HepG2 (cell line): ENCODE data around the gene GRP. TPM values are rescaled to one million over a fixed set of nuclear protein-coding genes. Genes with fewer than 3 reads are reported as not detected.

Experiments used
- ATAC-seq: fragments of 200-7000 bp; cut with Tn5 transposase; 3 replicates; pipeline ENCODE4 v1.9.1; 2020; ENCODE audit warnings: mild to moderate bottlenecking, moderate library complexity
- BruUV-seq: library from RNA; stranded (reverse); fragments of 400-500 nt; replicated peaks from 2 replicates; lab custom pipeline; 2021; lab: Mats Ljungman, UMichigan
- CTCF ChIA-PET: fragments of 300-600 bp; formaldehyde crosslinking; extraction: SDS; loops from one replicate; lab custom pipeline; 2021; ENCODE audit warnings: low total read pairs, inconsistent platforms, low intra/inter-chr PET ratio; lab: Yijun Ruan, JAX
- POLR2A ChIA-PET: fragments of 350-600 bp; sonication (Branson Sonifier 250); formaldehyde crosslinking; loops from one replicate; lab custom pipeline; 2020; ENCODE audit warnings: antibody characterized with exemption, inconsistent platforms; lab: Yijun Ruan, JAX
- DNase-seq: peaks from one replicate; pipeline ENCODE4 v3.0.0-alpha.2; 2015; ENCODE audit warnings: low spot score
- FAIRE-seq: peaks from 3 replicates; lab custom pipeline; 2011; peaks lifted over from hg19 to GRCh38; lab: Jason Lieb, UNC
- H2AFZ ChIP-seq: one replicate; pipeline ENCODE4 v1.6.1; 2011; ENCODE audit warnings: low read length, inconsistent platforms
- H3K27ac ChIP-seq: fragments of 300-600 bp; 3 replicates; pipeline ENCODE4 v1.8.0; 2011; ENCODE audit warnings: mixed run types, mild to moderate bottlenecking, mixed read lengths, low read length, inconsistent platforms; ENCODE audit not compliant: insufficient read depth; ENCODE audit errors: extremely low read length
- H3K27me3 ChIP-seq, 2 experiments: fragments of 200-600 bp in 1 of 2; 2 replicates in 1 of 2; 3 replicates in 1 of 2; pipeline versions ENCODE4 v1.6.0 to v1.8.0; 2011; ENCODE audit warnings: low read length in 2 of 2, mild to moderate bottlenecking in 2 of 2, moderate library complexity in 2 of 2, inconsistent platforms in 1 of 2; ENCODE audit not compliant: insufficient read depth in 2 of 2, control insufficient read depth in 1 of 2
- H3K36me3 ChIP-seq, 2 experiments: fragments of 200-600 bp in 1 of 2; replicated peaks in 1 of 2; 2 replicates in 1 of 2; 3 replicates in 1 of 2; pipeline versions ENCODE4 v1.5.1 to v1.8.0; 2011; ENCODE audit warnings: low read length in 2 of 2, inconsistent platforms in 1 of 2; ENCODE audit not compliant: insufficient read depth in 2 of 2, control insufficient read depth in 1 of 2
- H3K4me1 ChIP-seq: 2 replicates; pipeline ENCODE4 v1.5.1; 2012; ENCODE audit warnings: low read length, inconsistent platforms; ENCODE audit not compliant: insufficient read depth
- H3K4me2 ChIP-seq: 2 replicates; pipeline ENCODE4 v1.6.0; 2011; ENCODE audit warnings: low read depth, low read length, inconsistent platforms
- H3K4me3 ChIP-seq, 3 experiments: fragments of 200-600 bp in 1 of 3; sonication (generic), shearing (Covaris generic) in 1 of 3; replicated peaks in 1 of 3; 2 replicates each; pipeline ENCODE4 v1.5.1; 2011 to 2016; ENCODE audit warnings: low read length in 3 of 3, inconsistent platforms in 2 of 3, low read depth in 2 of 3, mild to moderate bottlenecking in 2 of 3, control low read depth in 1 of 3, mixed read lengths in 1 of 3; ENCODE audit not compliant: insufficient read depth in 1 of 3
- H3K79me2 ChIP-seq: one replicate; pipeline ENCODE4 v1.6.1; 2011; ENCODE audit warnings: low read length, inconsistent platforms; ENCODE audit not compliant: insufficient read depth
- H3K9ac ChIP-seq: 2 replicates; pipeline ENCODE4 v1.6.0; 2011; ENCODE audit warnings: mild to moderate bottlenecking, low read depth, low read length, inconsistent platforms; ENCODE audit not compliant: insufficient read depth
- H3K9me3 ChIP-seq: 2 replicates; pipeline ENCODE4 v1.5.1; 2012; ENCODE audit warnings: mild to moderate bottlenecking, low read length
- H4K20me1 ChIP-seq: 2 replicates; pipeline ENCODE4 v1.6.0; 2011; ENCODE audit warnings: inconsistent platforms, mild to moderate bottlenecking, low read length, moderate library complexity; ENCODE audit not compliant: insufficient read depth
- BORCS8-MEF2B ChIP-seq: sonication (generic); formaldehyde crosslinking; IDR thresholded peaks from 2 replicates; pipeline ENCODE4 v1.8.0; 2022; ENCODE audit warnings: mild to moderate bottlenecking, missing genetic modification reagents
- CBX2 ChIP-seq, 2 experiments: fragments of 200-600 bp in 1 of 2; sonication (generic); formaldehyde crosslinking in 1 of 2; IDR thresholded peaks; 2 replicates each; pipeline versions ENCODE4 v1.7.0 to v1.8.1; 2018 to 2022; ENCODE audit warnings: low read depth in 2 of 2, low read length in 1 of 2, mild to moderate bottlenecking in 1 of 2, missing genetic modification reagents in 1 of 2
- DDIT3 ChIP-seq: sonication (generic); formaldehyde crosslinking; IDR thresholded peaks from 2 replicates; pipeline ENCODE4 v1.4.0; 2020; ENCODE audit warnings: mild to moderate bottlenecking, missing genetic modification reagents
- NCOA2 ChIP-seq: sonication (generic); formaldehyde crosslinking; IDR thresholded peaks from 2 replicates; pipeline ENCODE4 v1.8.0; 2022; ENCODE audit warnings: inconsistent platforms
- NCOA5 ChIP-seq: sonication (generic); formaldehyde crosslinking; IDR thresholded peaks from 2 replicates; pipeline ENCODE4 v1.4.0; 2020; ENCODE audit warnings: missing genetic modification reagents
- NR3C1 ChIP-seq: sonication (generic); formaldehyde crosslinking; IDR thresholded peaks from 2 replicates; pipeline ENCODE4 v1.4.0; 2020; ENCODE audit warnings: missing genetic modification reagents
- ZGPAT ChIP-seq: IDR thresholded peaks from 2 replicates; pipeline ENCODE4 v1.6.1; 2016; ENCODE audit warnings: mild to moderate bottlenecking
- ZNF777 ChIP-seq: sonication (generic); formaldehyde crosslinking; IDR thresholded peaks from 2 replicates; pipeline ENCODE4 v1.4.0; 2020; ENCODE audit warnings: missing genetic modification reagents
- ZSCAN31 ChIP-seq: sonication (generic); formaldehyde crosslinking; IDR thresholded peaks from 2 replicates; pipeline ENCODE4 v1.5.0; 2020; ENCODE audit warnings: low read depth, mild to moderate bottlenecking, missing genetic modification reagents
- WGBS: methylation state at CpG from one replicate; pipeline ENCODE4 v1.1.6; 2017; ENCODE audit warnings: low lambda C conversion rate; 5-methylcytosine and 5-hydroxymethylcytosine counted together
- in situ Hi-C: cut with HindIII; loops from 2 replicates; pipeline ENCODE4 v1.10.0; 2017; ENCODE audit warnings: low pct_unique_long_range_greater_than_20kb; ENCODE audit not compliant: extremely low pct_ligation_motif_present
- intact Hi-C: fragments of 100-400 bp; cut with micrococcal nuclease; formaldehyde crosslinking; loops from one replicate; pipeline ENCODE4 v1.10.0; 2022; ENCODE audit not compliant: unreplicated experiment
- polyA plus RNA-seq, 8 experiments: library from polyadenylated mRNA; depleted of rRNA in 3 of 8; stranded (reverse) in 7 of 8; unstranded in 1 of 8; fragments of >200 nt; fragmentation: Illumina TruSeq in 4 of 8; extraction: Trizol in 4 of 8; gene quantifications; 2 replicates each; pipeline versions ENCODE4 v1.2.1 to v1.2.3, GENCODE V29; 2011 to 2016; ENCODE audit warnings: low read depth in 4 of 8, missing spikeins in 1 of 8, mixed read lengths in 1 of 8; ENCODE audit not compliant: insufficient read depth in 1 of 8
- total RNA-seq, 5 experiments: library from RNA; depleted of rRNA; stranded (reverse); fragments of >200 nt; fragmentation: Illumina TruSeq; extraction: Trizol; gene quantifications; 2 replicates each; pipeline ENCODE4 v1.2.3, GENCODE V29; 2016; ENCODE audit warnings: low read depth in 1 of 5
- TF ChIP-seq, protein P1 (sequence below): sonication (generic); formaldehyde crosslinking; IDR thresholded peaks from 2 replicates; pipeline ENCODE4 v1.4.0; 2020; ENCODE audit warnings: missing genetic modification reagents
- TF ChIP-seq, protein P2 (sequence below): sonication (generic); formaldehyde crosslinking; IDR thresholded peaks from 2 replicates; pipeline ENCODE4 v1.4.0; 2020; ENCODE audit warnings: low read depth, mild to moderate bottlenecking, missing genetic modification reagents
- TF ChIP-seq, protein P3 (sequence below): sonication (generic); formaldehyde crosslinking; conservative IDR thresholded peaks from 2 replicates; pipeline ENCODE4 v1.8.1; 2023; ENCODE audit warnings: missing genetic modification reagents
- TF ChIP-seq, protein P4 (sequence below): sonication (generic); formaldehyde crosslinking; IDR thresholded peaks from 2 replicates; pipeline ENCODE4 v1.4.0; 2020; ENCODE audit warnings: missing genetic modification reagents, low read depth, mild to moderate bottlenecking, borderline replicate concordance

The GRP gene
- total and polyA plus RNA-seq, 2 of the 13 experiments (the other 11 are each of a cell fraction or from before 2014, with no cell fraction given) = not detected

DNA sequence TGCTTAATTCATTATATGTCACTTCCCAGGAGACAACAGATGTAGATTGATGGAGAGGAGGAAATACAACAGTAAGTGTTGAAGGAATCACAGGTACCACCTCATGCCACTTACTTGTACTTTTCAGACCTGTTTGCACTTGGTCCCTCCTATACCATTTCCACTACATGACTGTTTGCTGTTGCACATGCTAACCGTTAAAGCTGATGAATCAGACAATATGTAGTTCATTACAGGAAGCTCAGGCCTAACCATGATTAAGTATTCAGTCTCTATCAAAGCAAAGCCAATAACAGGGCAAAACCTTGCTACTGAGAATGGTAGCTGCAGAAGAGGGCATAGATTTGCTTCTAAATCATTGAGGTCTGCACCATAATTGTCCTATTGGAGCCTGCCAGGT lies 30.2 kb upstream of the GRP start:
- no peaks in the 10 kb centered on the region for H3K4me1 ChIP-seq
- intact Hi-C loops (no loop called here), in situ Hi-C loops (no loop called here)
- H3K9ac ChIP-seq = no peak overlapping the region
- H3K27me3 ChIP-seq = no peaks in the 10 kb centered on the region
- DNase-seq = no peak
- no peaks in the 10 kb centered on the region for H4K20me1 ChIP-seq
- no peaks in the 10 kb centered on the region for H3K36me3 ChIP-seq
- H2AFZ ChIP-seq = no peak overlapping the region
- H3K79me2 ChIP-seq = no peaks in the 10 kb centered on the region
- no peak for FAIRE-seq
- WGBS = 8% methylated on average over 1 of the region's 1 CpG
- TF ChIP-seq NR3C1 (CRISPR knock-in tag) (no peak), BORCS8-MEF2B (CRISPR knock-in tag) (no peak), ZGPAT (CRISPR knock-in tag) (no peak), ZSCAN31 (CRISPR knock-in tag) (no peak), ZNF777 (CRISPR knock-in tag) (no peak), NCOA2 (CRISPR knock-in tag) (no peak), CBX2 (IDR thresholded peaks at IDR 0.05; ENCODE audit: low read depth, low read length) (no peak), CBX2 (CRISPR knock-in tag; IDR thresholded peaks at IDR 0.05; ENCODE audit: low read depth) (no peak), DDIT3 (no peak), NCOA5 (no peak)
- TF ChIP-seq, protein P1, sequence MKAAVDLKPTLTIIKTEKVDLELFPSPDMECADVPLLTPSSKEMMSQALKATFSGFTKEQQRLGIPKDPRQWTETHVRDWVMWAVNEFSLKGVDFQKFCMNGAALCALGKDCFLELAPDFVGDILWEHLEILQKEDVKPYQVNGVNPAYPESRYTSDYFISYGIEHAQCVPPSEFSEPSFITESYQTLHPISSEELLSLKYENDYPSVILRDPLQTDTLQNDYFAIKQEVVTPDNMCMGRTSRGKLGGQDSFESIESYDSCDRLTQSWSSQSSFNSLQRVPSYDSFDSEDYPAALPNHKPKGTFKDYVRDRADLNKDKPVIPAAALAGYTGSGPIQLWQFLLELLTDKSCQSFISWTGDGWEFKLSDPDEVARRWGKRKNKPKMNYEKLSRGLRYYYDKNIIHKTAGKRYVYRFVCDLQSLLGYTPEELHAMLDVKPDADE (CRISPR knock-in tag) = no peak
- TF ChIP-seq, protein P2, sequence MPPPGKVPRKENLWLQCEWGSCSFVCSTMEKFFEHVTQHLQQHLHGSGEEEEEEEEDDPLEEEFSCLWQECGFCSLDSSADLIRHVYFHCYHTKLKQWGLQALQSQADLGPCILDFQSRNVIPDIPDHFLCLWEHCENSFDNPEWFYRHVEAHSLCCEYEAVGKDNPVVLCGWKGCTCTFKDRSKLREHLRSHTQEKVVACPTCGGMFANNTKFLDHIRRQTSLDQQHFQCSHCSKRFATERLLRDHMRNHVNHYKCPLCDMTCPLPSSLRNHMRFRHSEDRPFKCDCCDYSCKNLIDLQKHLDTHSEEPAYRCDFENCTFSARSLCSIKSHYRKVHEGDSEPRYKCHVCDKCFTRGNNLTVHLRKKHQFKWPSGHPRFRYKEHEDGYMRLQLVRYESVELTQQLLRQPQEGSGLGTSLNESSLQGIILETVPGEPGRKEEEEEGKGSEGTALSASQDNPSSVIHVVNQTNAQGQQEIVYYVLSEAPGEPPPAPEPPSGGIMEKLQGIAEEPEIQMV = no peak
- TF ChIP-seq, protein P3, sequence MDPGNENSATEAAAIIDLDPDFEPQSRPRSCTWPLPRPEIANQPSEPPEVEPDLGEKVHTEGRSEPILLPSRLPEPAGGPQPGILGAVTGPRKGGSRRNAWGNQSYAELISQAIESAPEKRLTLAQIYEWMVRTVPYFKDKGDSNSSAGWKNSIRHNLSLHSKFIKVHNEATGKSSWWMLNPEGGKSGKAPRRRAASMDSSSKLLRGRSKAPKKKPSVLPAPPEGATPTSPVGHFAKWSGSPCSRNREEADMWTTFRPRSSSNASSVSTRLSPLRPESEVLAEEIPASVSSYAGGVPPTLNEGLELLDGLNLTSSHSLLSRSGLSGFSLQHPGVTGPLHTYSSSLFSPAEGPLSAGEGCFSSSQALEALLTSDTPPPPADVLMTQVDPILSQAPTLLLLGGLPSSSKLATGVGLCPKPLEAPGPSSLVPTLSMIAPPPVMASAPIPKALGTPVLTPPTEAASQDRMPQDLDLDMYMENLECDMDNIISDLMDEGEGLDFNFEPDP (CRISPR knock-in tag) = no peak
- TF ChIP-seq, protein P4, sequence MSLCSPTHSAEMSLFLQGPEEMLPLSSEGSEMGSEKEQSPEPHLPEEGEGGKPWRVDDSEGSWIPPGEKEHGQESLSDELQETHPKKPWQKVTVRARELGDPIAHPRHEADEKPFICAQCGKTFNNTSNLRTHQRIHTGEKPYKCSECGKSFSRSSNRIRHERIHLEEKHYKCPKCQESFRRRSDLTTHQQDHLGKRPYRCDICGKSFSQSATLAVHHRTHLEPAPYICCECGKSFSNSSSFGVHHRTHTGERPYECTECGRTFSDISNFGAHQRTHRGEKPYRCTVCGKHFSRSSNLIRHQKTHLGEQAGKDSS (CRISPR knock-in tag) = no peak
- H3K27ac ChIP-seq = no peak overlapping the region
- H3K4me3 ChIP-seq = no peak overlapping the region
- no peak for ATAC-seq
- H3K9me3 ChIP-seq = peaks cover 4% of the 10 kb centered on the region; the same call in 1 of the 2 replicates
- BruUV-seq = no TSS peak
- H3K4me2 ChIP-seq = no peak overlapping the region
- POLR2A ChIA-PET = no interaction called here
- CTCF ChIA-PET = no interaction called here
